GM23338 (cell line): ENCODE measurements around the gene CYBA.

ENCODE experiments used
- CREB1 ChIP-seq: fragments of 250-450 bp; sonication (Bioruptor Pico); IDR thresholded peaks from 2 replicates; pipeline ENCODE4 v1.5.0; 2020; ENCODE audit warnings: low read depth, mild to moderate bottlenecking, moderate library complexity
- EZH2 ChIP-seq: fragments of 200-600 bp; sonication (generic); IDR thresholded peaks from one replicate; pipeline ENCODE4 v1.8.0; 2017; ENCODE audit warnings: antibody characterized with exemption, mild to moderate bottlenecking, low read depth; ENCODE audit not compliant: unreplicated experiment
- EZH2phosphoT487 ChIP-seq: fragments of 200-600 bp; sonication (generic); IDR thresholded peaks from one replicate; pipeline ENCODE4 v1.8.1; 2018; ENCODE audit warnings: antibody characterized with exemption; ENCODE audit not compliant: unreplicated experiment
- NANOG ChIP-seq: IDR thresholded peaks from 2 replicates; pipeline ENCODE4 v1.6.1; 2016; ENCODE audit warnings: antibody characterized with exemption, borderline replicate concordance
- POLR2AphosphoS5 ChIP-seq: IDR thresholded peaks from 2 replicates; pipeline ENCODE4 v1.6.1; 2016; ENCODE audit warnings: antibody characterized with exemption, low read depth
- ZNF114 ChIP-seq: fragments of 250-450 bp; sonication (Bioruptor Pico); IDR thresholded peaks from 2 replicates; pipeline ENCODE4 v1.5.0; 2020; ENCODE audit warnings: mild to moderate bottlenecking, moderate library complexity
- TF ChIP-seq, protein P1 (sequence below), 2 experiments: fragments of 200-600 bp in 1 of 2; sonication (generic) in 1 of 2; conservative IDR thresholded peaks; 2 replicates each; pipeline versions ENCODE4 v1.5.1 to v1.6.1; 2016 to 2017; ENCODE audit warnings: antibody characterized with exemption in 2 of 2, low read depth in 2 of 2, mild to moderate bottlenecking in 2 of 2, moderate library complexity in 1 of 2
- TF ChIP-seq, protein P2 (sequence below): fragments of 250-450 bp; sonication (Bioruptor Pico); IDR thresholded peaks from 2 replicates; pipeline ENCODE4 v1.5.0; 2020; ENCODE audit warnings: mild to moderate bottlenecking, moderate library complexity
- TF ChIP-seq, protein P3 (sequence below): IDR thresholded peaks from one replicate; pipeline ENCODE4 v1.6.1; 2018; ENCODE audit warnings: antibody characterized with exemption; ENCODE audit not compliant: unreplicated experiment

DNA sequence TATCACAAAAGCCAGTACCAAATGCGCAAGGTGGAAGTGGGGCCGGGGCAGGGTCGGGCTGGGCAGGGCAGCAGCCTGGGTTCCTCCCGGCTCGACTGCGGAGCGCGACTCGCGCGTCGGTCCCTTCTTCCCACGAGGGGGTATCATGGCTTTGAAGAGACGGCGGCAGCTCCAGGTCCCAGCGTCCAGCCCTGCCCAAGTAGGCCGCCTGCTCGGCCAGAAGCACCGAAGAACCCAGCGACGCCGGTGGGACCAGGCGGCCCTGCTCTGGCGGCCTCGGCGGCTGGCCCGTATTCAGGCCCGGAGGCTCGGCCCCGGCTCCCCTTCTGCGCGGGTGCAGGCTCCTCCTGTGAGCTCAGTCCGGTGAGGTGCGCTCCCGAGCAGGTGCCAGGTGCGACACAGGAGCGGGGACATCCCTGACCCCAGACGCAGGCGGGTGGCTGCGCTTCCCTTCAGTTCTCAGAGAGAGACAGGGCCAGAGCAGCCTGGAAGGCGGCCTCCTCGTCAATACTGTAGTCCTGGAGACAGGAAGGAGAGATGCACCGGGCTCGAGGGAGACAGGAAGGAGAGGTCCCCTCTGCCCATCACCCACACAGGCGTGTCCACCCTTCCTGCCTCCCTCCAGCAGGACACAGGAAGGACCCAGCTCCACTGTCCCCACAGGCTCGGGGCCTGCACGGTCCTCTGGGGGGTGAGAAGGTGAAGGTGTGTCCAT lies 46.4 kb upstream of the CYBA start:
- TF ChIP-seq POLR2AphosphoS5 (no peak), CREB1 (CRISPR knock-in tag) (no peak), ZNF114 (CRISPR knock-in tag) (no peak), NANOG (no peak), EZH2 (no peak), EZH2phosphoT487 (no peak)
- TF ChIP-seq, protein P1, sequence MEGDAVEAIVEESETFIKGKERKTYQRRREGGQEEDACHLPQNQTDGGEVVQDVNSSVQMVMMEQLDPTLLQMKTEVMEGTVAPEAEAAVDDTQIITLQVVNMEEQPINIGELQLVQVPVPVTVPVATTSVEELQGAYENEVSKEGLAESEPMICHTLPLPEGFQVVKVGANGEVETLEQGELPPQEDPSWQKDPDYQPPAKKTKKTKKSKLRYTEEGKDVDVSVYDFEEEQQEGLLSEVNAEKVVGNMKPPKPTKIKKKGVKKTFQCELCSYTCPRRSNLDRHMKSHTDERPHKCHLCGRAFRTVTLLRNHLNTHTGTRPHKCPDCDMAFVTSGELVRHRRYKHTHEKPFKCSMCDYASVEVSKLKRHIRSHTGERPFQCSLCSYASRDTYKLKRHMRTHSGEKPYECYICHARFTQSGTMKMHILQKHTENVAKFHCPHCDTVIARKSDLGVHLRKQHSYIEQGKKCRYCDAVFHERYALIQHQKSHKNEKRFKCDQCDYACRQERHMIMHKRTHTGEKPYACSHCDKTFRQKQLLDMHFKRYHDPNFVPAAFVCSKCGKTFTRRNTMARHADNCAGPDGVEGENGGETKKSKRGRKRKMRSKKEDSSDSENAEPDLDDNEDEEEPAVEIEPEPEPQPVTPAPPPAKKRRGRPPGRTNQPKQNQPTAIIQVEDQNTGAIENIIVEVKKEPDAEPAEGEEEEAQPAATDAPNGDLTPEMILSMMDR (conservative IDR thresholded peaks at IDR 0.05; ENCODE audit: low read depth in 2 of 2), result no peak
- TF ChIP-seq, protein P2, sequence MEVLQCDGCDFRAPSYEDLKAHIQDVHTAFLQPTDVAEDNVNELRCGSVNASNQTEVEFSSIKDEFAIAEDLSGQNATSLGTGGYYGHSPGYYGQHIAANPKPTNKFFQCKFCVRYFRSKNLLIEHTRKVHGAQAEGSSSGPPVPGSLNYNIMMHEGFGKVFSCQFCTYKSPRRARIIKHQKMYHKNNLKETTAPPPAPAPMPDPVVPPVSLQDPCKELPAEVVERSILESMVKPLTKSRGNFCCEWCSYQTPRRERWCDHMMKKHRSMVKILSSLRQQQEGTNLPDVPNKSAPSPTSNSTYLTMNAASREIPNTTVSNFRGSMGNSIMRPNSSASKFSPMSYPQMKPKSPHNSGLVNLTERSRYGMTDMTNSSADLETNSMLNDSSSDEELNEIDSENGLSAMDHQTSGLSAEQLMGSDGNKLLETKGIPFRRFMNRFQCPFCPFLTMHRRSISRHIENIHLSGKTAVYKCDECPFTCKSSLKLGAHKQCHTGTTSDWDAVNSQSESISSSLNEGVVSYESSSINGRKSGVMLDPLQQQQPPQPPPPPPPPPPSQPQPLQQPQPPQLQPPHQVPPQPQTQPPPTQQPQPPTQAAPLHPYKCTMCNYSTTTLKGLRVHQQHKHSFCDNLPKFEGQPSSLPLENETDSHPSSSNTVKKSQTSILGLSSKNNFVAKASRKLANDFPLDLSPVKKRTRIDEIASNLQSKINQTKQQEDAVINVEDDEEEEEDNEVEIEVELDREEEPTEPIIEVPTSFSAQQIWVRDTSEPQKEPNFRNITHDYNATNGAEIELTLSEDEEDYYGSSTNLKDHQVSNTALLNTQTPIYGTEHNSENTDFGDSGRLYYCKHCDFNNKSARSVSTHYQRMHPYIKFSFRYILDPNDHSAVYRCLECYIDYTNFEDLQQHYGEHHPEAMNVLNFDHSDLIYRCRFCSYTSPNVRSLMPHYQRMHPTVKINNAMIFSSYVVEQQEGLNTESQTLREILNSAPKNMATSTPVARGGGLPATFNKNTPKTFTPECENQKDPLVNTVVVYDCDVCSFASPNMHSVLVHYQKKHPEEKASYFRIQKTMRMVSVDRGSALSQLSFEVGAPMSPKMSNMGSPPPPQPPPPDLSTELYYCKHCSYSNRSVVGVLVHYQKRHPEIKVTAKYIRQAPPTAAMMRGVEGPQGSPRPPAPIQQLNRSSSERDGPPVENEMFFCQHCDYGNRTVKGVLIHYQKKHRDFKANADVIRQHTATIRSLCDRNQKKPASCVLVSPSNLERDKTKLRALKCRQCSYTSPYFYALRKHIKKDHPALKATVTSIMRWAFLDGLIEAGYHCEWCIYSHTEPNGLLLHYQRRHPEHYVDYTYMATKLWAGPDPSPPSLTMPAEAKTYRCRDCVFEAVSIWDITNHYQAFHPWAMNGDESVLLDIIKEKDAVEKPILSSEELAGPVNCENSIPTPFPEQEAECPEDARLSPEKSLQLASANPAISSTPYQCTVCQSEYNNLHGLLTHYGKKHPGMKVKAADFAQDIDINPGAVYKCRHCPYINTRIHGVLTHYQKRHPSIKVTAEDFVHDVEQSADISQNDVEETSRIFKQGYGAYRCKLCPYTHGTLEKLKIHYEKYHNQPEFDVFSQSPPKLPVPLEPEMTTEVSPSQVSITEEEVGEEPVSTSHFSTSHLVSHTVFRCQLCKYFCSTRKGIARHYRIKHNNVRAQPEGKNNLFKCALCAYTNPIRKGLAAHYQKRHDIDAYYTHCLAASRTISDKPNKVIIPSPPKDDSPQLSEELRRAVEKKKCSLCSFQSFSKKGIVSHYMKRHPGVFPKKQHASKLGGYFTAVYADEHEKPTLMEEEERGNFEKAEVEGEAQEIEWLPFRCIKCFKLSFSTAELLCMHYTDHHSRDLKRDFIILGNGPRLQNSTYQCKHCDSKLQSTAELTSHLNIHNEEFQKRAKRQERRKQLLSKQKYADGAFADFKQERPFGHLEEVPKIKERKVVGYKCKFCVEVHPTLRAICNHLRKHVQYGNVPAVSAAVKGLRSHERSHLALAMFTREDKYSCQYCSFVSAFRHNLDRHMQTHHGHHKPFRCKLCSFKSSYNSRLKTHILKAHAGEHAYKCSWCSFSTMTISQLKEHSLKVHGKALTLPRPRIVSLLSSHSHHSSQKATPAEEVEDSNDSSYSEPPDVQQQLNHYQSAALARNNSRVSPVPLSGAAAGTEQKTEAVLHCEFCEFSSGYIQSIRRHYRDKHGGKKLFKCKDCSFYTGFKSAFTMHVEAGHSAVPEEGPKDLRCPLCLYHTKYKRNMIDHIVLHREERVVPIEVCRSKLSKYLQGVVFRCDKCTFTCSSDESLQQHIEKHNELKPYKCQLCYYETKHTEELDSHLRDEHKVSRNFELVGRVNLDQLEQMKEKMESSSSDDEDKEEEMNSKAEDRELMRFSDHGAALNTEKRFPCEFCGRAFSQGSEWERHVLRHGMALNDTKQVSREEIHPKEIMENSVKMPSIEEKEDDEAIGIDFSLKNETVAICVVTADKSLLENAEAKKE, result no peak
- TF ChIP-seq, protein P3, sequence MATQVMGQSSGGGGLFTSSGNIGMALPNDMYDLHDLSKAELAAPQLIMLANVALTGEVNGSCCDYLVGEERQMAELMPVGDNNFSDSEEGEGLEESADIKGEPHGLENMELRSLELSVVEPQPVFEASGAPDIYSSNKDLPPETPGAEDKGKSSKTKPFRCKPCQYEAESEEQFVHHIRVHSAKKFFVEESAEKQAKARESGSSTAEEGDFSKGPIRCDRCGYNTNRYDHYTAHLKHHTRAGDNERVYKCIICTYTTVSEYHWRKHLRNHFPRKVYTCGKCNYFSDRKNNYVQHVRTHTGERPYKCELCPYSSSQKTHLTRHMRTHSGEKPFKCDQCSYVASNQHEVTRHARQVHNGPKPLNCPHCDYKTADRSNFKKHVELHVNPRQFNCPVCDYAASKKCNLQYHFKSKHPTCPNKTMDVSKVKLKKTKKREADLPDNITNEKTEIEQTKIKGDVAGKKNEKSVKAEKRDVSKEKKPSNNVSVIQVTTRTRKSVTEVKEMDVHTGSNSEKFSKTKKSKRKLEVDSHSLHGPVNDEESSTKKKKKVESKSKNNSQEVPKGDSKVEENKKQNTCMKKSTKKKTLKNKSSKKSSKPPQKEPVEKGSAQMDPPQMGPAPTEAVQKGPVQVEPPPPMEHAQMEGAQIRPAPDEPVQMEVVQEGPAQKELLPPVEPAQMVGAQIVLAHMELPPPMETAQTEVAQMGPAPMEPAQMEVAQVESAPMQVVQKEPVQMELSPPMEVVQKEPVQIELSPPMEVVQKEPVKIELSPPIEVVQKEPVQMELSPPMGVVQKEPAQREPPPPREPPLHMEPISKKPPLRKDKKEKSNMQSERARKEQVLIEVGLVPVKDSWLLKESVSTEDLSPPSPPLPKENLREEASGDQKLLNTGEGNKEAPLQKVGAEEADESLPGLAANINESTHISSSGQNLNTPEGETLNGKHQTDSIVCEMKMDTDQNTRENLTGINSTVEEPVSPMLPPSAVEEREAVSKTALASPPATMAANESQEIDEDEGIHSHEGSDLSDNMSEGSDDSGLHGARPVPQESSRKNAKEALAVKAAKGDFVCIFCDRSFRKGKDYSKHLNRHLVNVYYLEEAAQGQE, result no peak
